Tibial nerve (tissue), 4 donors: ENCODE measurements around the gene ARID1B. TPM values are rescaled to one million over a fixed set of nuclear protein-coding genes. Genes with fewer than 3 reads are reported as not detected.

Source experiments
- DNase-seq, 2 donors: peaks; one replicate each; pipeline ENCODE4 v3.0.0-alpha.2; 2019; ENCODE audit warnings: low spot score in 2 of 2
- H3K27ac ChIP-seq, 4 donors: fragments of 200-600 bp; sonication (generic) in 3 of 4; one replicate each; pipeline ENCODE4 v1.5.1; 2017 to 2019; ENCODE audit warnings: mild to moderate bottlenecking in 1 of 4
- H3K27me3 ChIP-seq, 2 donors: fragments of 200-600 bp; sonication (generic) in 1 of 2; one replicate each; pipeline versions ENCODE4 v1.5.1 to v1.6.0; 2017 to 2019
- H3K36me3 ChIP-seq, 3 donors: fragments of 200-600 bp; sonication (generic); one replicate each; pipeline ENCODE4 v1.5.1; 2018 to 2019
- H3K4me1 ChIP-seq, 4 donors: fragments of 200-600 bp; sonication (generic) in 3 of 4; one replicate each; pipeline ENCODE4 v1.5.1; 2017 to 2019
- H3K4me3 ChIP-seq, 4 donors: fragments of 200-600 bp; sonication (generic) in 3 of 4; one replicate each; pipeline ENCODE4 v1.5.1; 2017 to 2019; ENCODE audit warnings: mild to moderate bottlenecking in 1 of 4, moderate library complexity in 1 of 4
- H3K9me3 ChIP-seq, 4 donors: fragments of 200-600 bp; sonication (generic) in 3 of 4; one replicate each; pipeline ENCODE4 v1.5.1; 2017 to 2019
- EP300 ChIP-seq, 2 donors: sonication (generic); formaldehyde crosslinking; IDR thresholded peaks; one replicate each; pipeline ENCODE4 v1.6.1; 2017; ENCODE audit warnings: antibody characterized with exemption in 2 of 2, mild to moderate bottlenecking in 1 of 2
- POLR2A ChIP-seq, 2 donors: fragments of 450-650 bp; IDR thresholded peaks; one replicate each; pipeline ENCODE4 v1.6.1; 2017; ENCODE audit warnings: antibody characterized with exemption in 2 of 2, mild to moderate bottlenecking in 2 of 2, moderate library complexity in 2 of 2
- WGBS, 2 donors: methylation state at CpG; one replicate each; pipeline ENCODE4 v1.1.5; 2018; 5-methylcytosine and 5-hydroxymethylcytosine counted together
- total RNA-seq, 4 donors: library from RNA; depleted of rRNA; stranded (reverse); fragments of >200 nt; gene quantifications; one replicate each; pipeline ENCODE4 v1.1.0, GENCODE V29; 2016
- TF ChIP-seq, protein P1 (sequence below), 5 experiments: fragments of 200-600 bp in 3 of 5; fragments of 450-650 bp in 2 of 5; sonication (generic) in 3 of 5; IDR thresholded peaks; one replicate each; pipeline ENCODE4 v1.5.1; 2016 to 2019; ENCODE audit warnings: antibody characterized with exemption in 5 of 5, mild to moderate bottlenecking in 3 of 5, moderate library complexity in 2 of 5

ARID1B gene
- total RNA-seq, 4 donors from 2014 or later, result 91.5 to 123 (median 110) TPM

- no peaks in the 10 kb centered on the region for H3K27me3 ChIP-seq
- no peaks in the 10 kb centered on the region for H3K9me3 ChIP-seq
- peaks cover 0 to 95% (median 57%) of the 10 kb centered on the region in 4 donors for H3K4me1 ChIP-seq
- H3K27ac ChIP-seq, result no peak overlapping the region
- WGBS, 2 donors, result 43 to 45% methylated on average over 3 of the region's 3 CpGs
- H3K36me3 ChIP-seq, result no peaks in the 10 kb centered on the region
- DNase-seq, result no peak
- no peak for TF ChIP-seq POLR2A (IDR thresholded peaks at IDR 0.05)
- TF ChIP-seq EP300 (IDR thresholded peaks at IDR 0.05), result no peak
- TF ChIP-seq, protein P1, sequence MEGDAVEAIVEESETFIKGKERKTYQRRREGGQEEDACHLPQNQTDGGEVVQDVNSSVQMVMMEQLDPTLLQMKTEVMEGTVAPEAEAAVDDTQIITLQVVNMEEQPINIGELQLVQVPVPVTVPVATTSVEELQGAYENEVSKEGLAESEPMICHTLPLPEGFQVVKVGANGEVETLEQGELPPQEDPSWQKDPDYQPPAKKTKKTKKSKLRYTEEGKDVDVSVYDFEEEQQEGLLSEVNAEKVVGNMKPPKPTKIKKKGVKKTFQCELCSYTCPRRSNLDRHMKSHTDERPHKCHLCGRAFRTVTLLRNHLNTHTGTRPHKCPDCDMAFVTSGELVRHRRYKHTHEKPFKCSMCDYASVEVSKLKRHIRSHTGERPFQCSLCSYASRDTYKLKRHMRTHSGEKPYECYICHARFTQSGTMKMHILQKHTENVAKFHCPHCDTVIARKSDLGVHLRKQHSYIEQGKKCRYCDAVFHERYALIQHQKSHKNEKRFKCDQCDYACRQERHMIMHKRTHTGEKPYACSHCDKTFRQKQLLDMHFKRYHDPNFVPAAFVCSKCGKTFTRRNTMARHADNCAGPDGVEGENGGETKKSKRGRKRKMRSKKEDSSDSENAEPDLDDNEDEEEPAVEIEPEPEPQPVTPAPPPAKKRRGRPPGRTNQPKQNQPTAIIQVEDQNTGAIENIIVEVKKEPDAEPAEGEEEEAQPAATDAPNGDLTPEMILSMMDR (IDR thresholded peaks at IDR 0.05), result no peak
- no peak overlapping the region for H3K4me3 ChIP-seq
Measured at GRCh38 chr6:156844089-156844488, 66.9 kb downstream of the ARID1B start.

DNA sequence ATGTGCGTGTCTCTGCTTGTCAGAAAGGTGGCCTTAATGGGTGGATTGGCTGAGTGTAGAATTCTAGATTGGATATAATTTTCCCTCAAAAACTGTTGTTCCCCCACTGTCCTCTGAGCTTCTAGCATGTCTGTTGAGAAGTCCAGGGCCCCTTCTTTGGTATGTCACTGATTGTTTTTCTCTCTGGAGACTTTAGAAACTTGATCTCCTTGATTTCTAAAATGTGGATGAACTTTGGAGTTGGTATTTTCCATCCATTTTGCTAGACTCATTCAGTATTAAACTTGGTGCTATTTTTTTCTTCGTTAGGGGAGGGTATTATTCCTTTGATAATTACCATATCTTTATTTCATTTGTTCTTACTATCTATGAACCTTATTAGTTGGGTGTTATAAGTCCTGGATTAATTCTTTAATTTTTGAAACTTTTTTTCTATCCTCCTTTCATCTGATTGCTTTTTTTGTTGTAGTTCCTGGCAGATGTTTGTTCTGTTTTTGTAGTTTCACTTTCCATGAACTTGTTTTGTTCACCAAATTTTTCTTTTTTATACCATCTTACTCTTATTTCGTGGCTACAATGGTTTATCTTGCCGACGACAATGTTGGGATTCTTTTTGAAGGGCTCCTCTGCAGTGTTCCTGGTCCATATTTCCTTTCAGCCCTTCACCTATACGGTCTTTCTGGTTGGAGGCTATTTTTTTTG is 68.4 kb downstream of the ARID1B start:
- DNase-seq, result no peak
- no peaks in the 10 kb centered on the region for H3K27me3 ChIP-seq
- TF ChIP-seq POLR2A (IDR thresholded peaks at IDR 0.05), result no peak
- WGBS, 2 donors, result 85 to 91% methylated on average over 6 of the region's 6 CpGs
- H3K36me3 ChIP-seq, result no peaks in the 10 kb centered on the region
- H3K4me3 ChIP-seq, result no peak overlapping the region
- no peak overlapping the region for H3K27ac ChIP-seq
- H3K9me3 ChIP-seq, result no peaks in the 10 kb centered on the region
- H3K4me1 ChIP-seq, result peaks cover 0 to 95% (median 50%) of the 10 kb centered on the region in 4 donors

DNA sequence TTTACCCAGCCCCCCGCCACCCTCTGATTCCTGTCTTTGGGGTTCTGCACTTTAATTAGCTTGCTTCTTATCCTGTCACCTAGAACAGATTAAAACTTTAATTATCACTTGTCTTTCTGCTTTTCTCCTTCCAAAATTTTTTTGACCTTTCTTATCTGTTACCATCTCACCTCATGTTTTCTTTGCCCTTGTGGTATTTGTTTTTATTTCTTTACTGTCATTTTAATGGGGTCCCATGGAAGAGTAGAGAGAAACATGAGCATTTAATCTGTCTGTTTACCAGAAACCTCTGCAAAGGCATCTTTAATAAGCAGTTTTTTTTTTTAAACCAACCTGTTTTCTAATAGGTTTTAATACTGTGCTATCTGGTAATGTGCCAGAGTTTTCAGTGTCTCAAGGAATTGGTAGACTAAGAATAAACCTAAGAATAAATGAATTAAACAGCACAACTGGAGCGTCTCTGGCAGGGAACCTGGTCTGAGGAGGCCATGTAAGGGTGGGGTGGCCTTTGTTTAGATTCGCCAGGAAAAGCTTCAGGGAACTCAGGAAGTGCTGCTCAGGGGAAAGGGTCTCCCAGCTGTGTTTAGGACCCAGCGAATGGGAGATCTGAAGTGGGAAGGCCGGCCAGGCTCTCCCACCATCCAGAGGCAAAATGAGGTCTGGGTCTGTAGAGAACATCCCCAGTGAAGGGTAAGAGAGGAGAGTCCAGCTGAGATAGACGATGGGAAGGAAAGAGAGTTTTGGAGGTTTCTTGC is 69.8 kb downstream of the ARID1B start:
- H3K36me3 ChIP-seq, result no peaks in the 10 kb centered on the region
- no peaks in the 10 kb centered on the region for H3K27me3 ChIP-seq
- no peak for DNase-seq
- no peak overlapping the region for H3K4me3 ChIP-seq
- H3K27ac ChIP-seq, result no peak overlapping the region
- no peak for TF ChIP-seq EP300 (IDR thresholded peaks at IDR 0.05)
- TF ChIP-seq POLR2A (IDR thresholded peaks at IDR 0.05), result no peak
- TF ChIP-seq, protein P1 (IDR thresholded peaks at IDR 0.05), result no peak
- H3K4me1 ChIP-seq, result peaks cover 0 to 95% (median 56%) of the 10 kb centered on the region in 4 donors
- H3K9me3 ChIP-seq, result no peaks in the 10 kb centered on the region
- WGBS, 2 donors, result 67 to 78% methylated on average over 6 of the region's 6 CpGs

DNA sequence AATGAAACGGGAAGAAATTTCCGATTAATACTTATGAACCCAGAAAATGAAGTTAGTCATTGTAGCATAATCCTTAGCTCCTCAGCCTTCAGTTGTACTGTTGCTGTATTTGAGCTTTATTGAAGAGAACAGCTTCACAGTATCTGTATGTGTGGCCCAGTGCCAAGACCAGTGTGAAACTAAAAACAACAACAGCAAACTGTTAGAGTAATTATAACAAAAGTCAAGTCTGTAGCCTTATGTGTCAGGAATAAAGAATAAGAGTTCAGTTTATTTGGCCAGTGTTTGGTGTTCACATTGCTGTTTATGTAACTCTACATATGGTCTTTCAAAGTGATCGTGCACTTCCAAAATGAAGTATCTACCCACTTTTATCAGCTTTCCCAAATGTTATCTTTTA is 70.9 kb downstream of the ARID1B start:
- WGBS, 2 donors, result 21 to 28% methylated on average over 3 of the region's 3 CpGs
- TF ChIP-seq, protein P1 (IDR thresholded peaks at IDR 0.05), result no peak
- no peak for TF ChIP-seq POLR2A (IDR thresholded peaks at IDR 0.05)
- Histone ChIP-seq H3K27ac (no peak overlapping the region), H3K27me3 (no peaks in the 10 kb centered on the region), H3K9me3 (no peaks in the 10 kb centered on the region), H3K4me3 (no peak overlapping the region), H3K4me1 (peaks cover 0 to 95% (median 60%) of the 10 kb centered on the region in 4 donors), H3K36me3 (no peaks in the 10 kb centered on the region)
- DNase-seq, result no peak

DNA sequence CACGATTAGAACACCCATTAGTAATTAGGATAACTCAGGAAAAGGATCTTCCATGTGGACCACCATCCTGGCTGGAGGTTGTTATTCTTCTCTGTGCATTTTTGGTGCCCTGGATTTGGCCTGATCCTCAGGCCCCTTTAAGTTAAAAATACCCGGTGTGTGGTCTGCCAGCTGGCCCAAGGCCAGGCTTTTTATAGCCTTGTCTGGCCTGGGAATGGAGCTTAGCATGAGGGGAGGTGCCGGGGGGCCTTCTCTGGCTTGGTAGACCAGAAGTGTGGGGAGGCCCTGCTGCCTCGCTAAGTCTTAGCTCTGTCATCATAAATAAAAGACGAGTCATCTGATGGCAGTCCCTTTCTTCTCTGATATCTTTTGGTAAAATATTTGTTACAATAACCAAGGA is 71.4 kb downstream of the ARID1B start:
- peaks cover 0 to 97% (median 59%) of the 10 kb centered on the region in 4 donors for H3K4me1 ChIP-seq
- no peak for DNase-seq
- TF ChIP-seq, protein P1 (IDR thresholded peaks at IDR 0.05), result no peak
- no peak for TF ChIP-seq POLR2A (IDR thresholded peaks at IDR 0.05)
- TF ChIP-seq EP300 (IDR thresholded peaks at IDR 0.05), result no peak
- whole genome bisulfite sequencing, 2 donors, result 20 to 24% methylated on average over 5 of the region's 5 CpGs
- no peak overlapping the region for H3K27ac ChIP-seq
- no peaks in the 10 kb centered on the region for H3K36me3 ChIP-seq
- no peaks in the 10 kb centered on the region for H3K27me3 ChIP-seq
- H3K9me3 ChIP-seq, result no peaks in the 10 kb centered on the region
- H3K4me3 ChIP-seq, result no peak overlapping the region
